Measurements from ENCODE around the gene ANKRD52. TPM values are rescaled to one million over a fixed set of nuclear protein-coding genes. Genes with fewer than 3 reads are reported as not detected.

The ANKRD52 gene
- total RNA-seq, 1 donor from 2014 or later, result 67.7 TPM

GRCh38 chr12:56193025-56193578 lies 65.1 kb downstream of the ANKRD52 start:
- DNase-seq (ENCODE audit: extremely low spot score, unreplicated experiment), result peak; percentile 89
- H3K4me3 Mint-ChIP-seq (ENCODE audit: unreplicated experiment), result peak overlapping the region; percentile 19
- H3K27me3 Mint-ChIP-seq (ENCODE audit: unreplicated experiment), result no peaks in the 10 kb centered on the region
- TF ChIP-seq CTCF (IDR thresholded peaks at IDR 0.05), result peak; percentile 83
- peak overlapping the region; percentile 83 for H3K27ac Mint-ChIP-seq (ENCODE audit: unreplicated experiment)
- no peaks in the 10 kb centered on the region for H3K9me3 Mint-ChIP-seq (ENCODE audit: unreplicated experiment)
- peaks cover 36% of the 10 kb centered on the region for H3K4me1 Mint-ChIP-seq (ENCODE audit: unreplicated experiment)
- peaks cover 2% of the 10 kb centered on the region for H3K36me3 Mint-ChIP-seq (ENCODE audit: unreplicated experiment)

GRCh38 chr12:56192582-56192981 lies 65.6 kb downstream of the ANKRD52 start:
- Mint-ChIP-seq H3K9me3 (ENCODE audit: unreplicated experiment) (no peaks in the 10 kb centered on the region), H3K36me3 (ENCODE audit: unreplicated experiment) (peaks cover 2% of the 10 kb centered on the region), H3K27ac (ENCODE audit: unreplicated experiment) (peak overlapping the region; percentile 83), H3K4me3 (ENCODE audit: unreplicated experiment) (no peak overlapping the region), H3K27me3 (ENCODE audit: unreplicated experiment) (no peaks in the 10 kb centered on the region), H3K4me1 (ENCODE audit: unreplicated experiment) (peaks cover 41% of the 10 kb centered on the region)
- no peak for TF ChIP-seq CTCF (IDR thresholded peaks at IDR 0.05)
- DNase-seq (ENCODE audit: extremely low spot score, unreplicated experiment), result no peak

- peak overlapping the region; percentile 100 for H3K27ac Mint-ChIP-seq (ENCODE audit: unreplicated experiment)
- TF ChIP-seq CTCF (IDR thresholded peaks at IDR 0.05), result no peak
- no peak for DNase-seq (ENCODE audit: extremely low spot score, unreplicated experiment)
- H3K36me3 Mint-ChIP-seq (ENCODE audit: unreplicated experiment), result peaks cover 11% of the 10 kb centered on the region
- no peaks in the 10 kb centered on the region for H3K9me3 Mint-ChIP-seq (ENCODE audit: unreplicated experiment)
- H3K27me3 Mint-ChIP-seq (ENCODE audit: unreplicated experiment), result no peaks in the 10 kb centered on the region
- peak overlapping the region; percentile 98 for H3K4me3 Mint-ChIP-seq (ENCODE audit: unreplicated experiment)
- H3K4me1 Mint-ChIP-seq (ENCODE audit: unreplicated experiment), result peaks cover 38% of the 10 kb centered on the region
These were observed 67.5 kb downstream of the ANKRD52 start for GRCh38 chr12:56190695-56191155.

- peaks cover 38% of the 10 kb centered on the region for H3K4me1 Mint-ChIP-seq (ENCODE audit: unreplicated experiment)
- H3K27me3 Mint-ChIP-seq (ENCODE audit: unreplicated experiment), result no peaks in the 10 kb centered on the region
These were observed 68.1 kb downstream of the ANKRD52 start for GRCh38 chr12:56189918-56190694.

More at GRCh38 chr12:56189918-56190694, 68.1 kb downstream of the ANKRD52 start:
- Mint-ChIP-seq H3K36me3 (ENCODE audit: unreplicated experiment) (peaks cover 12% of the 10 kb centered on the region), H3K27ac (ENCODE audit: unreplicated experiment) (peak overlapping the region; percentile 100), H3K9me3 (ENCODE audit: unreplicated experiment) (no peaks in the 10 kb centered on the region), H3K4me3 (ENCODE audit: unreplicated experiment) (peak overlapping the region; percentile 98)
- peak; percentile 16 for TF ChIP-seq CTCF (IDR thresholded peaks at IDR 0.05)
- peak; percentile 96 for DNase-seq (ENCODE audit: extremely low spot score, unreplicated experiment)

All from osteocyte (in vitro differentiated cells).